Activated naive CD4-positive, alpha-beta T cell treated with anti-CD3 and anti-CD28 coated beads, Interleukin-2, amount 10 ng/mL, durations not matched to agents 7 days and 5 days (primary cell): ENCODE measurements around the gene AHSG.
A peak's percentile ranks its signal among the peaks of the same experiment; 100 is the strongest.

ENCODE experiments used
- CTCF ChIA-PET: fragments of 350-600 bp; sonication (Branson Sonifier 250); formaldehyde crosslinking; loops from one replicate; lab custom pipeline; 2021; ENCODE audit warnings: antibody characterized with exemption; lab: Charles Lee
- DNase-seq: peaks from one replicate; pipeline ENCODE4 v3.0.0-alpha.2; 2020
- H3K27ac Mint-ChIP-seq: one replicate; pipeline ENCODE4 v1.8.0; 2021; ENCODE audit warnings: mild to moderate bottlenecking, moderate library complexity, mixed read lengths
- H3K27me3 Mint-ChIP-seq: one replicate; pipeline ENCODE4 v1.8.0; 2021; ENCODE audit warnings: mild to moderate bottlenecking, mixed read lengths
- H3K36me3 Mint-ChIP-seq: one replicate; pipeline ENCODE4 v1.8.0; 2021; ENCODE audit warnings: mixed read lengths
- H3K4me1 Mint-ChIP-seq: one replicate; pipeline ENCODE4 v1.8.0; 2021; ENCODE audit warnings: mixed read lengths
- H3K4me3 Mint-ChIP-seq: one replicate; pipeline ENCODE4 v1.8.0; 2021; ENCODE audit warnings: mild to moderate bottlenecking, moderate library complexity, mixed read lengths
- H3K9me3 Mint-ChIP-seq: one replicate; pipeline ENCODE4 v1.8.0; 2021; ENCODE audit warnings: mixed read lengths

The AHSG gene

GRCh38 chr3:186616299-186616617, 3.4 kb downstream of the AHSG start:
- Mint-ChIP-seq H3K4me3 (no peak overlapping the region), H3K4me1 (peaks cover 22% of the 10 kb centered on the region), H3K27ac (no peak overlapping the region), H3K9me3 (no peaks in the 10 kb centered on the region), H3K36me3 (no peaks in the 10 kb centered on the region), H3K27me3 (peaks cover 64% of the 10 kb centered on the region)
- no peak for DNase-seq
- CTCF ChIA-PET: interaction anchor here (0.7 to 5.6 kb wide), 34 partner anchors 10 to 673 kb away, joined by 3 to 136 read pairs (median 6); partner anchors contain the start of genes CRYGS and EIF4A2

GRCh38 chr3:186617036-186617946, 4.4 kb downstream of the AHSG start:
- peak; percentile 89 for DNase-seq
- peak overlapping the region; percentile 19 for H3K4me3 Mint-ChIP-seq
- CTCF ChIA-PET: interaction anchor here (0.6 to 5.6 kb wide), 49 partner anchors 8 to 957 kb away, joined by 3 to 136 read pairs (median 5); partner anchors contain the start of genes CRYGS, DNAJB11, EIF4A2 and TBCCD1
- H3K27me3 Mint-ChIP-seq: peaks cover 59% of the 10 kb centered on the region
- no peak overlapping the region for H3K27ac Mint-ChIP-seq
- H3K36me3 Mint-ChIP-seq: no peaks in the 10 kb centered on the region
- H3K4me1 Mint-ChIP-seq: peaks cover 22% of the 10 kb centered on the region
- no peaks in the 10 kb centered on the region for H3K9me3 Mint-ChIP-seq

GRCh38 chr3:186618318-186618938, 5.6 kb downstream of the AHSG start:
- no peak overlapping the region for H3K4me3 Mint-ChIP-seq
- CTCF ChIA-PET: interaction anchor here (0.7 to 5.4 kb wide), 7 partner anchors 10 to 360 kb away, joined by 3 to 51 read pairs (median 5); no protein-coding TSS in a partner anchor
- H3K4me1 Mint-ChIP-seq: peaks cover 22% of the 10 kb centered on the region
- H3K27me3 Mint-ChIP-seq: peaks cover 51% of the 10 kb centered on the region
- no peaks in the 10 kb centered on the region for H3K9me3 Mint-ChIP-seq
- DNase-seq: no peak
- no peak overlapping the region for H3K27ac Mint-ChIP-seq
- H3K36me3 Mint-ChIP-seq: no peaks in the 10 kb centered on the region

- H3K9me3 Mint-ChIP-seq: no peaks in the 10 kb centered on the region
- CTCF ChIA-PET: interaction anchor here (1.4 kb wide), 1 partner anchor 202 kb away, joined by 3 read pairs; no protein-coding TSS in a partner anchor
- peaks cover 44% of the 10 kb centered on the region for H3K27me3 Mint-ChIP-seq
- H3K36me3 Mint-ChIP-seq: no peaks in the 10 kb centered on the region
- H3K4me1 Mint-ChIP-seq: peaks cover 16% of the 10 kb centered on the region
- no peak overlapping the region for H3K27ac Mint-ChIP-seq
- DNase-seq: no peak
- H3K4me3 Mint-ChIP-seq: no peak overlapping the region
These were observed 6.9 kb downstream of the AHSG start for GRCh38 chr3:186619787-186620212.

GRCh38 chr3:186620213-186621092, 7.6 kb downstream of the AHSG start:
- Mint-ChIP-seq H3K27me3 (peaks cover 40% of the 10 kb centered on the region), H3K27ac (no peak overlapping the region), H3K36me3 (no peaks in the 10 kb centered on the region), H3K4me3 (no peak overlapping the region), H3K9me3 (no peaks in the 10 kb centered on the region), H3K4me1 (peaks cover 13% of the 10 kb centered on the region)
- DNase-seq: no peak
- CTCF ChIA-PET: interaction anchor here (0.7 to 1.4 kb wide), 2 partner anchors 31 to 201 kb away, joined by 3 read pairs; no protein-coding TSS in a partner anchor

GRCh38 chr3:186621894-186622650, 9.2 kb downstream of the AHSG start:
- peaks cover 25% of the 10 kb centered on the region for H3K27me3 Mint-ChIP-seq
- H3K9me3 Mint-ChIP-seq: no peaks in the 10 kb centered on the region
- CTCF ChIA-PET: interaction anchor here (1.5 to 1.7 kb wide), 2 partner anchors 8 to 11 kb away, joined by 4 to 9 read pairs; no protein-coding TSS in a partner anchor

GRCh38 chr3:186622651-186623310, 9.9 kb downstream of the AHSG start:
- Mint-ChIP-seq H3K4me3 (no peak overlapping the region), H3K9me3 (no peaks in the 10 kb centered on the region), H3K36me3 (no peaks in the 10 kb centered on the region), H3K4me1 (no peaks in the 10 kb centered on the region), H3K27ac (no peak overlapping the region), H3K27me3 (peaks cover 19% of the 10 kb centered on the region)
- DNase-seq: no peak
- CTCF ChIA-PET: interaction anchor here (1.5 to 1.7 kb wide), 2 partner anchors 8 to 11 kb away, joined by 4 to 9 read pairs; no protein-coding TSS in a partner anchor

More at GRCh38 chr3:186621894-186622650, 9.2 kb downstream of the AHSG start:
- no peak overlapping the region for H3K27ac Mint-ChIP-seq
- H3K4me3 Mint-ChIP-seq: no peak overlapping the region
- no peaks in the 10 kb centered on the region for H3K36me3 Mint-ChIP-seq
- peaks cover 6% of the 10 kb centered on the region for H3K4me1 Mint-ChIP-seq
- no peak for DNase-seq

GRCh38 chr3:186624598-186624997, 11.7 kb downstream of the AHSG start:
- Mint-ChIP-seq H3K9me3 (no peaks in the 10 kb centered on the region), H3K27me3 (peaks cover 10% of the 10 kb centered on the region), H3K27ac (no peak overlapping the region), H3K4me1 (no peaks in the 10 kb centered on the region), H3K36me3 (no peaks in the 10 kb centered on the region), H3K4me3 (no peak overlapping the region)
- CTCF ChIA-PET: interaction anchor here (1.5 to 2.9 kb wide), 3 partner anchors 7 to 84 kb away, joined by 3 to 13 read pairs (median 11); no protein-coding TSS in a partner anchor
- DNase-seq: no peak

- peaks cover 11% of the 10 kb centered on the region for H3K27me3 Mint-ChIP-seq
- H3K4me3 Mint-ChIP-seq: no peak overlapping the region
- no peaks in the 10 kb centered on the region for H3K9me3 Mint-ChIP-seq
- H3K27ac Mint-ChIP-seq: no peak overlapping the region
- H3K4me1 Mint-ChIP-seq: no peaks in the 10 kb centered on the region
- H3K36me3 Mint-ChIP-seq: no peaks in the 10 kb centered on the region
- CTCF ChIA-PET: interaction anchor here (1.5 to 2.9 kb wide), 3 partner anchors 8 to 85 kb away, joined by 3 to 13 read pairs (median 11); no protein-coding TSS in a partner anchor
- no peak for DNase-seq
These were observed 12.8 kb downstream of the AHSG start for GRCh38 chr3:186625600-186626042.

GRCh38 chr3:186626254-186626847, 13.5 kb downstream of the AHSG start:
- CTCF ChIA-PET: interaction anchor here (2.7 to 2.9 kb wide), 2 partner anchors 9 to 11 kb away, joined by 11 to 13 read pairs; no protein-coding TSS in a partner anchor
- Mint-ChIP-seq H3K9me3 (no peaks in the 10 kb centered on the region), H3K36me3 (no peaks in the 10 kb centered on the region), H3K27ac (no peak overlapping the region), H3K27me3 (peaks cover 17% of the 10 kb centered on the region), H3K4me1 (no peaks in the 10 kb centered on the region), H3K4me3 (no peak overlapping the region)
- DNase-seq: no peak

- no peaks in the 10 kb centered on the region for H3K4me1 Mint-ChIP-seq
- no peak for DNase-seq
- CTCF ChIA-PET: no interaction called here
- no peaks in the 10 kb centered on the region for H3K36me3 Mint-ChIP-seq
- no peak overlapping the region for H3K27ac Mint-ChIP-seq
- H3K9me3 Mint-ChIP-seq: no peaks in the 10 kb centered on the region
- peaks cover 11% of the 10 kb centered on the region for H3K27me3 Mint-ChIP-seq
- no peak overlapping the region for H3K4me3 Mint-ChIP-seq
These were observed 15.1 kb downstream of the AHSG start for GRCh38 chr3:186627852-186628414.

- no peak overlapping the region for H3K4me3 Mint-ChIP-seq
- no peaks in the 10 kb centered on the region for H3K9me3 Mint-ChIP-seq
- H3K4me1 Mint-ChIP-seq: no peaks in the 10 kb centered on the region
- no peak for DNase-seq
- peaks cover 11% of the 10 kb centered on the region for H3K27me3 Mint-ChIP-seq
- no peak overlapping the region for H3K27ac Mint-ChIP-seq
- CTCF ChIA-PET: no interaction called here
- H3K36me3 Mint-ChIP-seq: no peaks in the 10 kb centered on the region
These were observed 15.9 kb downstream of the AHSG start for GRCh38 chr3:186628756-186629155.
